Astrocyte (in vitro differentiated cells and primary cell): ENCODE results near the gene LRRK1.
A peak's percentile ranks its signal among the peaks of the same experiment; 100 is the strongest.

Experiments used
- CTCF ChIP-seq: IDR thresholded peaks from 2 replicates; pipeline ENCODE4 v1.5.1; 2011; ENCODE audit warnings: low read depth, mild to moderate bottlenecking, inconsistent platforms, low read length, moderate library complexity; ENCODE audit not compliant: insufficient read depth
- EZH2 ChIP-seq: IDR thresholded peaks from 2 replicates; pipeline ENCODE4 v1.6.1; 2012; ENCODE audit warnings: mild to moderate bottlenecking, low read length, inconsistent platforms; ENCODE audit not compliant: insufficient read depth

- TF ChIP-seq CTCF (peak; percentile 53), EZH2 (no peak)
Observed at GRCh38 chr15:100918034-100918689, 995 bp upstream of the LRRK1 start.
